Kidney epithelial cell (primary cell): Measurements from ENCODE around the gene SETBP1. TPM values are rescaled to one million over a fixed set of nuclear protein-coding genes. Genes with fewer than 3 reads are reported as not detected.

Experiments used
- DNase-seq: peaks from one replicate; pipeline ENCODE4 v3.0.0-alpha.2; 2010; ENCODE audit warnings: low read depth
- H3K27me3 ChIP-seq: 2 replicates; pipeline ENCODE4 v1.6.0; 2011; ENCODE audit warnings: low read length; ENCODE audit not compliant: control insufficient read depth, insufficient read depth
- H3K36me3 ChIP-seq: 2 replicates; pipeline ENCODE4 v1.5.1; 2011; ENCODE audit warnings: low read length; ENCODE audit not compliant: control insufficient read depth, insufficient read depth
- H3K4me3 ChIP-seq: 2 replicates; pipeline ENCODE4 v1.5.1; 2011; ENCODE audit warnings: low read depth, mild to moderate bottlenecking, control low read depth, low read length
- CTCF ChIP-seq: IDR thresholded peaks from 2 replicates; pipeline ENCODE4 v1.5.1; 2011; ENCODE audit warnings: mild to moderate bottlenecking, moderate library complexity, low read length, control low read depth, inconsistent platforms; ENCODE audit not compliant: insufficient read depth, poor library complexity, severe bottlenecking
- total RNA-seq: library from RNA; depleted of rRNA; stranded (reverse); fragments of >200 nt; gene quantifications from 2 replicates; pipeline ENCODE4 v1.2.3, GENCODE V29; 2015

The SETBP1 gene
- total RNA-seq, 1 donor from 2014 or later: 2.9 TPM

- peak; percentile 44 for DNase-seq
- H3K4me3 ChIP-seq: no peak overlapping the region
- TF ChIP-seq CTCF: peak; percentile 28
- no peaks in the 10 kb centered on the region for H3K27me3 ChIP-seq
- H3K36me3 ChIP-seq: no peaks in the 10 kb centered on the region
These were observed 42.6 kb upstream of the SETBP1 start for GRCh38 chr18:44638034-44638540.

GRCh38 chr18:44638811-44639210 is 41.9 kb upstream of the SETBP1 start:
- Histone ChIP-seq H3K36me3 (no peaks in the 10 kb centered on the region), H3K27me3 (no peaks in the 10 kb centered on the region), H3K4me3 (no peak overlapping the region)
- DNase-seq: no peak
- no peak for TF ChIP-seq CTCF

GRCh38 chr18:44643004-44643403 is 37.7 kb upstream of the SETBP1 start:
- no peaks in the 10 kb centered on the region for H3K36me3 ChIP-seq
- H3K4me3 ChIP-seq: no peak overlapping the region
- H3K27me3 ChIP-seq: no peaks in the 10 kb centered on the region
- DNase-seq: no peak
- no peak for TF ChIP-seq CTCF

- no peak for TF ChIP-seq CTCF
- no peak overlapping the region for H3K4me3 ChIP-seq
- no peaks in the 10 kb centered on the region for H3K27me3 ChIP-seq
- no peaks in the 10 kb centered on the region for H3K36me3 ChIP-seq
- DNase-seq: peak; percentile 38
These were observed 29.2 kb upstream of the SETBP1 start for GRCh38 chr18:44651478-44651877.

- no peak overlapping the region for H3K4me3 ChIP-seq
- no peak for DNase-seq
- no peak for TF ChIP-seq CTCF
- H3K27me3 ChIP-seq: no peaks in the 10 kb centered on the region
- H3K36me3 ChIP-seq: no peaks in the 10 kb centered on the region
These were observed 28.6 kb upstream of the SETBP1 start for GRCh38 chr18:44651918-44652572.

GRCh38 chr18:44652722-44653121 is 28.0 kb upstream of the SETBP1 start:
- Histone ChIP-seq H3K4me3 (no peak overlapping the region), H3K36me3 (no peaks in the 10 kb centered on the region), H3K27me3 (no peaks in the 10 kb centered on the region)
- no peak for TF ChIP-seq CTCF
- DNase-seq: no peak
